GM23248 (cell line): ENCODE results near the gene CNR1. TPM values are rescaled to one million over a fixed set of nuclear protein-coding genes. Genes with fewer than 3 reads are reported as not detected.

Source experiments
- DNase-seq: peaks from one replicate; pipeline ENCODE4 v3.0.0-alpha.2; 2015
- H2AFZ ChIP-seq: fragments of 200-600 bp; sonication (generic); 2 replicates; pipeline ENCODE4 v1.6.1; 2016; ENCODE audit warnings: antibody characterized with exemption
- H3F3A ChIP-seq: fragments of 200-600 bp; sonication (generic); 2 replicates; pipeline ENCODE4 v1.6.1; 2016; ENCODE audit warnings: mild to moderate bottlenecking, antibody characterized with exemption, mixed run types; ENCODE audit not compliant: insufficient read depth
- H3K27ac ChIP-seq: fragments of 200-600 bp; sonication (generic); 2 replicates; pipeline ENCODE4 v1.5.1; 2016; ENCODE audit warnings: mild to moderate bottlenecking
- H3K27me3 ChIP-seq: fragments of 200-600 bp; sonication (generic); replicated peaks from 2 replicates; pipeline ENCODE4 v1.6.1; 2016; ENCODE audit warnings: mild to moderate bottlenecking; ENCODE audit not compliant: insufficient read depth
- H3K36me3 ChIP-seq: fragments of 200-600 bp; sonication (generic); 2 replicates; pipeline ENCODE4 v1.6.1; 2016; ENCODE audit warnings: low read depth, mild to moderate bottlenecking
- H3K4me1 ChIP-seq: fragments of 200-600 bp; sonication (generic); 2 replicates; pipeline ENCODE4 v1.6.1; 2016; ENCODE audit warnings: mild to moderate bottlenecking; ENCODE audit not compliant: insufficient read depth
- H3K4me2 ChIP-seq: fragments of 200-600 bp; sonication (generic); one replicate; pipeline ENCODE4 v1.6.1; 2016; ENCODE audit warnings: mild to moderate bottlenecking; ENCODE audit not compliant: unreplicated experiment
- H3K4me3 ChIP-seq: fragments of 200-600 bp; sonication (generic); 2 replicates; pipeline ENCODE4 v1.5.1; 2016; ENCODE audit warnings: mild to moderate bottlenecking
- H3K79me2 ChIP-seq: fragments of 200-600 bp; sonication (generic); 2 replicates; pipeline ENCODE4 v1.6.1; 2016; ENCODE audit warnings: mild to moderate bottlenecking; ENCODE audit not compliant: insufficient read depth
- H3K9ac ChIP-seq: fragments of 200-600 bp; sonication (generic); 2 replicates; pipeline ENCODE4 v1.6.1; 2016; ENCODE audit warnings: mild to moderate bottlenecking
- H3K9me2 ChIP-seq: fragments of 200-600 bp; sonication (generic); 2 replicates; pipeline ENCODE4 v1.6.1; 2016; ENCODE audit warnings: mixed run types, mild to moderate bottlenecking, moderate library complexity; ENCODE audit not compliant: insufficient read depth
- H3K9me3 ChIP-seq: fragments of 200-600 bp; sonication (generic); one replicate; pipeline ENCODE4 v1.6.1; 2017; ENCODE audit warnings: low read depth
- H4K20me1 ChIP-seq: fragments of 200-600 bp; sonication (generic); 2 replicates; pipeline ENCODE4 v1.6.0; 2016; ENCODE audit not compliant: insufficient read depth
- EZH2 ChIP-seq: fragments of 200-600 bp; sonication (generic); IDR thresholded peaks from 2 replicates; pipeline ENCODE4 v1.6.1; 2018; ENCODE audit warnings: antibody characterized with exemption, mild to moderate bottlenecking; ENCODE audit not compliant: insufficient read depth, poor library complexity, severe bottlenecking
- EZH2phosphoT487 ChIP-seq: fragments of 200-600 bp; sonication (generic); IDR thresholded peaks from 2 replicates; pipeline ENCODE4 v1.6.1; 2018; ENCODE audit warnings: antibody characterized with exemption, moderate library complexity, mild to moderate bottlenecking, low read depth; ENCODE audit not compliant: insufficient read depth
- WGBS, 2 experiments: methylation state at CpG; one replicate each; pipeline ENCODE4 v1.1.6; 2015 to 2017; ENCODE audit warnings: low lambda C conversion rate in 2 of 2, low coverage in 1 of 2; ENCODE audit errors: missing lambda C conversion rate in 2 of 2; 5-methylcytosine and 5-hydroxymethylcytosine counted together
- in situ Hi-C: fragments of 300-500 bp; cut with MboI; formaldehyde crosslinking; loops from 2 replicates; pipeline ENCODE4 v1.15.0; 2020
- polyA plus RNA-seq: library from polyadenylated mRNA; unstranded; fragments of >200 nt; fragmentation: Nextera tagmentation; extraction: Ambion mirVana; gene quantifications from 2 replicates; pipeline ENCODE4 v1.2.1, GENCODE V29; 2016
- total RNA-seq: library from RNA; depleted of rRNA; stranded (reverse); fragments of >200 nt; shearing (Covaris generic); gene quantifications from 2 replicates; pipeline ENCODE4 v1.2.3, GENCODE V29; 2014

Gene CNR1
- total and polyA plus RNA-seq, 2 experiments from 2014 or later: not detected

DNA sequence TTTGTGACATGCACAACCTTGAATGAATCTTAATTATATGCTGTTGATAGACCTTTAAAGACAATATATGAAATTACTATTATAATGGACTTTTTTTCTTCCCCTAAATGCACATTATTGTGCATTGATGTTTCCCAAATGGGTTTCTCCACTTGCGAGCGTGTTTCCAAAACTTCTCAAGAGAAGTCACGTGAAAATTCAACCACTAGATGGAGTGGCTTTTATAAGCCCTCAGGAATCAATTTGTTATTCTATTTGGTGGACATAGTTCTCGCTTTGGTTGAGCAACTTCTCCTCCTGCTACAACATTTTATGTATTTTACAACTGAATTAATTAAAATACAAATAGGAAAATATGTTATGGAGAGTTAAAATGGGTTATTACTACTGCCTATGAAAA, 9.0 kb downstream of the CNR1 start:
- Histone ChIP-seq H3K4me3 (no peak overlapping the region), H3K79me2 (no peaks in the 10 kb centered on the region), H3K4me2 (no peak overlapping the region), H3K4me1 (no peaks in the 10 kb centered on the region), H3K27ac (no peak overlapping the region), H4K20me1 (no peaks in the 10 kb centered on the region), H3K27me3 (peaks cover 10% of the 10 kb centered on the region; the same call in 1 of the 2 replicates), H2AFZ (no peak overlapping the region), H3K9me3 (no peaks in the 10 kb centered on the region), H3F3A (no peaks in the 10 kb centered on the region), H3K36me3 (no peaks in the 10 kb centered on the region), H3K9ac (no peak overlapping the region), H3K9me2 (no peaks in the 10 kb centered on the region)
- DNase-seq: no peak
- no peak for TF ChIP-seq EZH2phosphoT487
- no peak for TF ChIP-seq EZH2
- in situ Hi-C loops: no loop called here
- WGBS, 2 experiments: 14 to 28% methylated on average over 4 of the region's 4 CpGs

DNA sequence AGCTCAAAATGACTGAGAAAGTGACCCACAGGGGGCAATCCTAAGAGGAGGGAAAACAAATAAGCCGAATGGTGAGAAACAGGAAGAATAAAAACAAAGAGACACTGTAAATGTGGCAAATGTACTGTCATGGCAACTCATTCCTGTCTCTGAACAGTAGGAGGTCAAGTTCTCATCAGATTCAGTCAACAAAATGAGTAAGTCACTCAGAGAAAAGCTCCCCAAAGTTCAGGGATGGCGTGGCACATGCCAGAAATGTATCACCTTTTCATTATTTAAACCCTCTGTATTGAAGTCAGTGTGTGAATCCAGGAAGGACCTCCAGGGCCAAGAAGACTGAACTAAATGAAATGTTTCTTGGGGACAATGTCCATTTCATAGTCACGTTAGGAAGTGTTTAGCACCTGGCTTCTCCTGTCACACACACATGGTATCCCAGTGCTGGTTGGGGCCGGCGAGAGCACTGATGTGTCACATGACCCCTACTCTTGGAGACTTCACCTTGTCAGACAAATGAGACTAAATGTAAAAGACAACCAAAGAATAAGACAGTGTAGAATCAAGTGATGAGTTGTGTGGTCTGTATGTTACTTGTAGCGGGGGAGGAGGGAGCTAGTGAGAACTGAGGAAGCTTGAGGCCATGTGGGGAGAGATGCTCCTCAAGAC, 20.7 kb downstream of the CNR1 start:
- 43 to 47% methylated on average over 6 of the region's 6 CpGs for WGBS, 2 experiments
- TF ChIP-seq EZH2phosphoT487 (no peak), EZH2 (no peak)
- Histone ChIP-seq H2AFZ (no peak overlapping the region), H4K20me1 (no peaks in the 10 kb centered on the region), H3K4me3 (no peak overlapping the region), H3K9me2 (no peaks in the 10 kb centered on the region), H3K79me2 (no peaks in the 10 kb centered on the region), H3K27ac (no peak overlapping the region), H3K36me3 (no peaks in the 10 kb centered on the region), H3K9ac (no peak overlapping the region), H3K27me3 (no peaks in the 10 kb centered on the region), H3K9me3 (no peaks in the 10 kb centered on the region), H3K4me1 (no peaks in the 10 kb centered on the region), H3K4me2 (no peak overlapping the region), H3F3A (no peaks in the 10 kb centered on the region)
- no peak for DNase-seq
- in situ Hi-C loops: no loop called here

DNA sequence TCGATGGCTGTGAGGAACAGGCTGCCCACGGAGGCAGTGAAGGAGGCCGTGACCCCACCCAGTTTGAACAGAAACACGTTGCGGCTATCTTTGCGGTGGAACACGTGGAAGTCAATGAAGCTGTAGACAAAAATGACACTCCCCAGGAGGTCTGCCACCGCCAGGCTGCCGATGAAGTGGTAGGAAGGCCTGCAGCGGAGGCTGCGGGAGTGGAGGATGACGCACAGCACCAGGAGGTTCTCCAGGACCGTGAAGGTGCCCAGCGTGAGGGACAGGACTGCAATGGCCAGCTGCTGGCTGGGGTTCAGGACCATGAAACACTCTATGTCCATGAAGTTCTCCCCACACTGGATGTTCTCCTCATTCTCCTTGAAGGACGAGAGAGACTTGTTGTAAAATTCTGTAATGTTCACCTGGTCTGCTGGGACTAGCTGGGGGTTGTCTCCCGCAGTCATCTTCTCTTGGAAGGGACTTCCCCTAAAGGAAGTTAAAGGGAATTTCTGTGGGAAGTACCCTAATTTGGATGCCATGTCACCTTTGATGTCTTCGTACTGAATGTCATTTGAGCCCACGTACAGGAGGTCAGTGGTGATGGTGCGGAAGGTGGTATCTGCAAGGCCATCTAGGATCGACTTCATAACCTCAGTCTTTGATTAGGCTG, 21.4 kb downstream of the CNR1 start:
- no peaks in the 10 kb centered on the region for H3K9me2 ChIP-seq

DNA sequence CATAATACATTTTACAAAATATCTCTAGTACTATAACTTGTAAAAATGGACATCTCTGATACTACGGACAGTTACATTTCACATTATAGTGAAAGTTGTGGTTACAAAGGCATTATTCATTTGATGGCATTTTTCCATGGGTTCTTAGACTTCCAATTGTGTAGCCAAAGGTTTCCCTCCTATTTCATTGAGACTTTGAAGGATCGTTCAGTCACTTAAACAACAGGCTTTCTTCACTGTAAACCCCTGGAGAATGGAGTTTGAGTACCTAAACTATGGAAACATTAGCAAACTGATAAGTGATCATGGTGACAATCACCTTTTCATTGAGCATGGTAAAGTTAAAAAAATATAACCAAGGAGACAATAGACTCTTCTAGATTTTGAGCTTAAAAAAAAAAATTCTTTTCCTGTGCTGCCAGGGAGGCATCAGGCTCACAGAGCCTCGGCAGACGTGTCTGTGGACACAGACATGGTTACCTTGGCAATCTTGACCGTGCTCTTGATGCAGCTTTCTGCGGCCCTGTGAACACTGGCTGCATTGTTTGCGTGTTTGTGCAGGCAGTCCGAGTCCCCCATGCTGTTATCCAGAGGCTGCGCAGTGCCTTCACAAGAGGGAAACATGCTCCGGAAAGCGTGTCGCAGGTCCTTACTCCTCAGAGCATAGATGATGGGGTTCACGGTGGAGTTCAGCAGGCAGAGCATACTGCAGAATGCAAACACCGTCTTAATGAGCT, 22.6 kb downstream of the CNR1 start:
- Histone ChIP-seq H3K4me2 (no peak overlapping the region), H3K4me1 (no peaks in the 10 kb centered on the region), H3K79me2 (no peaks in the 10 kb centered on the region), H4K20me1 (no peaks in the 10 kb centered on the region), H3K27ac (no peak overlapping the region), H3K4me3 (no peak overlapping the region), H3F3A (no peaks in the 10 kb centered on the region), H3K9me2 (no peaks in the 10 kb centered on the region), H3K27me3 (no peaks in the 10 kb centered on the region), H3K9me3 (no peaks in the 10 kb centered on the region), H3K36me3 (no peaks in the 10 kb centered on the region), H3K9ac (no peak overlapping the region), H2AFZ (no peak overlapping the region)
- 52 to 53% methylated on average over 14 of the region's 14 CpGs for WGBS, 2 experiments
- in situ Hi-C loops: no loop called here
- no peak for TF ChIP-seq EZH2phosphoT487
- TF ChIP-seq EZH2: no peak
- DNase-seq: no peak

More for the DNA sequence above, 21.4 kb downstream of the CNR1 start:
- no peaks in the 10 kb centered on the region for H3K4me1 ChIP-seq
- no peak overlapping the region for H3K27ac ChIP-seq
- H3K4me2 ChIP-seq: no peak overlapping the region
- no peaks in the 10 kb centered on the region for H3F3A ChIP-seq
- in situ Hi-C loops: no loop called here
- no peaks in the 10 kb centered on the region for H3K79me2 ChIP-seq
- no peaks in the 10 kb centered on the region for H3K36me3 ChIP-seq
- TF ChIP-seq EZH2phosphoT487: no peak
- no peak for TF ChIP-seq EZH2
- no peak overlapping the region for H3K4me3 ChIP-seq
- H3K27me3 ChIP-seq: no peaks in the 10 kb centered on the region
- no peak overlapping the region for H3K9ac ChIP-seq
- H3K9me3 ChIP-seq: no peaks in the 10 kb centered on the region
- DNase-seq: no peak
- WGBS, 2 experiments: 73% methylated on average over 20 of the region's 20 CpGs
- H2AFZ ChIP-seq: no peak overlapping the region
- H4K20me1 ChIP-seq: no peaks in the 10 kb centered on the region
